Gastrocnemius medialis (tissue), 4 donors: ENCODE results near the gene TEX36. TPM values are rescaled to one million over a fixed set of nuclear protein-coding genes. Genes with fewer than 3 reads are reported as not detected.

Source experiments
- ATAC-seq, 2 donors: fragments of 150-250 bp; one replicate each; pipeline ENCODE4 v1.9.1; 2016
- DNase-seq, 2 donors: peaks; one replicate each; pipeline ENCODE4 v3.0.0-alpha.2; 2019
- H3K27ac ChIP-seq, 4 donors: fragments of 200-600 bp; sonication (generic); 1 replicate in 1 of 4; 2 replicates in 3 of 4; pipeline ENCODE4 v1.5.1; 2016 to 2018; ENCODE audit warnings: mild to moderate bottlenecking in 2 of 4, moderate library complexity in 1 of 4
- H3K27me3 ChIP-seq, 3 donors: fragments of 200-600 bp; sonication (generic) in 2 of 3; 1 replicate in 1 of 3; 2 replicates in 2 of 3; pipeline versions ENCODE4 v1.5.1 to v1.6.0; 2016 to 2019; ENCODE audit warnings: mild to moderate bottlenecking in 1 of 3, moderate library complexity in 1 of 3
- H3K36me3 ChIP-seq, 2 donors: fragments of 200-600 bp; sonication (generic) in 1 of 2; one replicate each; pipeline ENCODE4 v1.5.1; 2017 to 2018
- H3K4me1 ChIP-seq, 2 donors: fragments of 200-600 bp; sonication (generic) in 1 of 2; one replicate each; pipeline ENCODE4 v1.5.1; 2016 to 2017; ENCODE audit warnings: mild to moderate bottlenecking in 2 of 2
- H3K4me3 ChIP-seq, 4 donors: fragments of 200-600 bp; sonication (generic) in 3 of 4; 1 replicate in 1 of 4; 2 replicates in 3 of 4; pipeline ENCODE4 v1.5.1; 2016 to 2019; ENCODE audit warnings: mild to moderate bottlenecking in 2 of 4
- H3K9me3 ChIP-seq, 3 donors: fragments of 200-600 bp; sonication (generic) in 2 of 3; 1 replicate in 1 of 3; 2 replicates in 2 of 3; pipeline ENCODE4 v1.5.1; 2016 to 2019
- CTCF ChIP-seq, 5 experiments: fragments of 450-650 bp in 3 of 5; fragments of 200-600 bp in 2 of 5; sonication (generic) in 2 of 5; IDR thresholded peaks in 4 of 5; conservative IDR thresholded peaks in 1 of 5; 1 replicate in 4 of 5; 2 replicates in 1 of 5; pipeline ENCODE4 v1.5.1; 2016 to 2019; ENCODE audit warnings: antibody characterized with exemption in 5 of 5, mild to moderate bottlenecking in 3 of 5, moderate library complexity in 3 of 5
- POLR2A ChIP-seq, 2 donors: fragments of 450-650 bp; IDR thresholded peaks; one replicate each; pipeline ENCODE4 v1.6.1; 2017; ENCODE audit warnings: antibody characterized with exemption in 2 of 2, mild to moderate bottlenecking in 2 of 2, moderate library complexity in 2 of 2
- in situ Hi-C, 4 donors: fragments of 200-750 bp; cut with MboI; loops; one replicate each; pipeline versions ENCODE4 v1.15.0 to v1.8.0; 2017; ENCODE audit warnings: low sequenced_read_pairs in 4 of 4
- intact Hi-C: fragments of 100-400 bp; cut with DNase I; formaldehyde crosslinking; loops from one replicate; pipeline ENCODE4 v1.15.1; 2023; ENCODE audit warnings: low total_unique reads
- total RNA-seq, 4 donors: library from RNA; depleted of rRNA; stranded (reverse); fragments of >200 nt; gene quantifications; one replicate each; pipeline versions ENCODE4 v1.1.0 to v1.2.3, GENCODE V29; 2016

The TEX36 gene
- total RNA-seq, 4 donors from 2014 or later: not detected

- DNase-seq: no peak
- intact Hi-C loops: no loop called here
- in situ Hi-C loops: no loop called here
Measured at GRCh38 chr10:125607689-125608290, 75.2 kb downstream of the TEX36 start.

GRCh38 chr10:125606414-125607010 is 76.5 kb downstream of the TEX36 start:
- intact Hi-C loops (no loop called here), in situ Hi-C loops (no loop called here)
- no peaks in the 10 kb centered on the region for H3K9me3 ChIP-seq
- no peaks in the 10 kb centered on the region for H3K36me3 ChIP-seq
- H3K4me3 ChIP-seq: no peak overlapping the region
- DNase-seq: no peak
- H3K27me3 ChIP-seq: peaks cover 0 to 3% (median 0%) of the 10 kb centered on the region in 3 donors
- TF ChIP-seq POLR2A (IDR thresholded peaks at IDR 0.05) (no peak), CTCF (IDR thresholded peaks at IDR 0.05 in 4 of 5, conservative IDR thresholded peaks at IDR 0.05 in 1 of 5) (no peak)
- H3K27ac ChIP-seq: no peak overlapping the region
- no peaks in the 10 kb centered on the region for H3K4me1 ChIP-seq
- ATAC-seq: no peak

More at GRCh38 chr10:125607689-125608290, 75.2 kb downstream of the TEX36 start:
- Histone ChIP-seq H3K4me1 (no peaks in the 10 kb centered on the region), H3K36me3 (no peaks in the 10 kb centered on the region), H3K27ac (no peak overlapping the region), H3K4me3 (no peak overlapping the region), H3K27me3 (no peaks in the 10 kb centered on the region), H3K9me3 (no peaks in the 10 kb centered on the region)
- no peak for ATAC-seq
- TF ChIP-seq POLR2A (IDR thresholded peaks at IDR 0.05) (no peak), CTCF (IDR thresholded peaks at IDR 0.05 in 4 of 5, conservative IDR thresholded peaks at IDR 0.05 in 1 of 5) (no peak)

Other genes with a start within 250 kb of the TEX36 start
- gene EDRF1, start 36.5 kb upstream of the TEX36 start, total RNA-seq: 10 to 100 TPM in 2 of 4 donors, 1 to 10 TPM in 2; 8.1 to 19.4 (median 10.3) TPM
- not detected for gene MMP21, start 92.7 kb upstream of the TEX36 start, total RNA-seq
- gene UROS, start 140.1 kb upstream of the TEX36 start, total RNA-seq: 10 to 100 TPM; 29.1 to 78.2 (median 64.2) TPM
- gene BCCIP, start 140.4 kb upstream of the TEX36 start, total RNA-seq: 10 to 100 TPM; 51.1 to 85.6 (median 67.0) TPM
- 10 to 100 TPM; 27.4 to 44.4 (median 32.9) TPM for gene DHX32, start 198.1 kb upstream of the TEX36 start, total RNA-seq
- under 1 TPM in 3 of 4 donors, not detected in 1; 0.24 to 0.61 (median 0.42) TPM for gene FANK1, start 213.4 kb upstream of the TEX36 start, total RNA-seq